ENCODE data around the gene RASAL1.
A peak's percentile ranks its signal among the peaks of the same experiment; 100 is the strongest.

The RASAL1 gene

DNA sequence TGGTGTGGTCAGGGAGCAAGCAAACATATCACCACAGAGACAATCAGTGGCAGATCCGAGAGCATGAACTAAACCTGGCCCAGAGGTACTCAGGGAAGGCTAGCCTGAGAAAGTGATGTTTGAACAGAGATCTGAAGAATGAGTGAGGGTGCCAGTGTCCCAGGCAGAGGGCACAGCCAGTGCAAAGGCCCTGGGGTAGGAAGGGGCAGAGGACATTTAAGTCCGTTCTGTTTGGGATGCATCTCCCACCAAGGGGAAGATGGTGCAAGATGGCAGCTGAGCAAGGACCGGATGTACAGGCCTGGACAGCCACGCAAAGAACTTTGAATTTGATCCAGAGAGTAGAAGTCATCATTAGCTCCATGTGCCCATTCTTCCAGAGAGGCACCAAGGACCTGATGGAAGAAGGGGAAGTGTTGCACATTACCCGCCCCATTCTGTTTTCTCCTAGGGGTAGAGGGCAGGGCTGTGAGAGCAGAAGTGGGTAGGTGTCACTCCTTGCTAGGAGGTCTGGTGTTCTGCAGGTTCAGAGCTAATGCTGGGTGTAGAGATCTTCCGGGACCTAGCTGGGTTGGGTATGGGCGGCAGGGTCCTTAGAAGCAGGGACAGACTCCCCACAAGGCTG, 75.1 kb downstream of the RASAL1 start:
- no peaks in the 10 kb centered on the region for H3K79me2 ChIP-seq (ENCODE audit: low read length)
- H3K4me1 ChIP-seq (ENCODE audit: low read length), result peaks cover 50% of the 10 kb centered on the region
- peak overlapping the region; percentile 32; the same call in 1 of the 2 replicates for H3K4me2 ChIP-seq (ENCODE audit: low read length)
- no peaks in the 10 kb centered on the region for H3K9me3 ChIP-seq (ENCODE audit: insufficient read depth, low read length)
- no peak overlapping the region for H3K9ac ChIP-seq (ENCODE audit: low read length)
- no peaks in the 10 kb centered on the region for H4K20me1 ChIP-seq (ENCODE audit: insufficient read depth, low read length)
- no peak overlapping the region for H2AFZ ChIP-seq (ENCODE audit: low read depth, low read length)
- H3K27ac ChIP-seq (ENCODE audit: low read length), result no peak overlapping the region
- no peaks in the 10 kb centered on the region for H3K27me3 ChIP-seq (ENCODE audit: low read depth, low read length)
- no peak overlapping the region for H3K4me3 ChIP-seq (ENCODE audit: low read length)
- TF ChIP-seq EZH2phosphoT487 (IDR thresholded peaks at IDR 0.05; ENCODE audit: low read depth), result no peak
- TF ChIP-seq, protein P1, sequence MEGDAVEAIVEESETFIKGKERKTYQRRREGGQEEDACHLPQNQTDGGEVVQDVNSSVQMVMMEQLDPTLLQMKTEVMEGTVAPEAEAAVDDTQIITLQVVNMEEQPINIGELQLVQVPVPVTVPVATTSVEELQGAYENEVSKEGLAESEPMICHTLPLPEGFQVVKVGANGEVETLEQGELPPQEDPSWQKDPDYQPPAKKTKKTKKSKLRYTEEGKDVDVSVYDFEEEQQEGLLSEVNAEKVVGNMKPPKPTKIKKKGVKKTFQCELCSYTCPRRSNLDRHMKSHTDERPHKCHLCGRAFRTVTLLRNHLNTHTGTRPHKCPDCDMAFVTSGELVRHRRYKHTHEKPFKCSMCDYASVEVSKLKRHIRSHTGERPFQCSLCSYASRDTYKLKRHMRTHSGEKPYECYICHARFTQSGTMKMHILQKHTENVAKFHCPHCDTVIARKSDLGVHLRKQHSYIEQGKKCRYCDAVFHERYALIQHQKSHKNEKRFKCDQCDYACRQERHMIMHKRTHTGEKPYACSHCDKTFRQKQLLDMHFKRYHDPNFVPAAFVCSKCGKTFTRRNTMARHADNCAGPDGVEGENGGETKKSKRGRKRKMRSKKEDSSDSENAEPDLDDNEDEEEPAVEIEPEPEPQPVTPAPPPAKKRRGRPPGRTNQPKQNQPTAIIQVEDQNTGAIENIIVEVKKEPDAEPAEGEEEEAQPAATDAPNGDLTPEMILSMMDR (IDR thresholded peaks at IDR 0.05; ENCODE audit: low read depth, low read length), result no peak
- H3K36me3 ChIP-seq (replicated peaks; ENCODE audit: low read depth, low read length), result no peaks in the 10 kb centered on the region

DNA sequence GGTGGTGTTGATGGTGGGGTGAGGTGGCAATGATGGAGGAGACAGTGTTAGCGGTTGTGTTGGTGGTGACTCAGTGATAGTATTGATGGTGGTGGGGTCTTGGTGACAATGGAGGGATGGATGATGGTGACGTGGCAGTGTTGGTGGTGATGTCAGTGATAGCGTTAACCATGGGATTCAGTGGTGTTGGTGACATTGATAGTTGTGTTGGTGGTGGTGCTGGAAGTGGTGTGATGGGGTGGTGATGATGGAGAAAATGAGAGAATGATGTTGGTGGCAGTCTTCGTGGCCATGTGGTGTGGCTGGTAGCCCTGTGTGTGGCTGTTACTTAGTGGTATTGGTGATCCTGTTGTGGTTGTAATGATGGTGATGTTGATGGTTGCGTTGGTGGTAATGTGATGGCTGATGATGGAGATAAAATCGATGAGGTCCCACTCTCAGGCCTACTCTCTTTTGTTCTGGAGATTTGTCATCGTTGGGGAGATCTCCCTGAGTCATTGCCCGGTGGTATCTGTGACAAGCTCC, 76.4 kb downstream of the RASAL1 start:
- no peaks in the 10 kb centered on the region for H3K27me3 ChIP-seq (ENCODE audit: low read depth, low read length)
- no peak overlapping the region for H2AFZ ChIP-seq (ENCODE audit: low read depth, low read length)
- H3K27ac ChIP-seq (ENCODE audit: low read length), result no peak overlapping the region
- H3K36me3 ChIP-seq (replicated peaks; ENCODE audit: low read depth, low read length), result no peaks in the 10 kb centered on the region
- peaks cover 46% of the 10 kb centered on the region for H3K4me1 ChIP-seq (ENCODE audit: low read length)
- no peak overlapping the region for H3K9ac ChIP-seq (ENCODE audit: low read length)
- no peaks in the 10 kb centered on the region for H3K9me3 ChIP-seq (ENCODE audit: insufficient read depth, low read length)
- no peak overlapping the region for H3K4me2 ChIP-seq (ENCODE audit: low read length)
- TF ChIP-seq EZH2phosphoT487 (IDR thresholded peaks at IDR 0.05; ENCODE audit: low read depth), result no peak
- TF ChIP-seq, protein P1 (IDR thresholded peaks at IDR 0.05; ENCODE audit: low read depth, low read length), result no peak
- H3K4me3 ChIP-seq (ENCODE audit: low read length), result no peak overlapping the region
- no peaks in the 10 kb centered on the region for H4K20me1 ChIP-seq (ENCODE audit: insufficient read depth, low read length)
- H3K79me2 ChIP-seq (ENCODE audit: low read length), result no peaks in the 10 kb centered on the region

DNA sequence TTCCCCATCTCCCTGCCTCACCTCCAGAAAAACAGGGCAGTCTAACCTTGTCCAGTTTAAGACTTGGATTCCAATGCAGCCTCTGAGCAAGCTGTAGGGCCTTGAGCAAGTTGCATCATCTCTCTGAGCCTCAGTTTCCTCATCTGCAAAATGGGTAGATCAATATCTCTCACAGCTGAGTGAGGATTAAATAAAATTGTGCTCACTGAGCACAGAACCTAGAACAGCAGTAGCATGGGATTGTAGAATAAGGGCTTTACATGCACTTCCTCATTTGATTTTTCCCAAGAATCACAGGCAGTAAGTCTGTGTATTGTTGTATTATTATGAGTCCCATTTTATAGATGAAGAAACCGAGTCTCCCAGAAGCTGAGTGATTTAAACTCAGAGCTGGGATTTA, 77.0 kb downstream of the RASAL1 start:
- Histone ChIP-seq H3K27me3 (ENCODE audit: low read depth, low read length) (no peaks in the 10 kb centered on the region), H3K36me3 (replicated peaks; ENCODE audit: low read depth, low read length) (no peaks in the 10 kb centered on the region), H3K79me2 (ENCODE audit: low read length) (no peaks in the 10 kb centered on the region), H3K9ac (ENCODE audit: low read length) (no peak overlapping the region), H3K27ac (ENCODE audit: low read length) (no peak overlapping the region), H3K4me1 (ENCODE audit: low read length) (peaks cover 40% of the 10 kb centered on the region), H2AFZ (ENCODE audit: low read depth, low read length) (no peak overlapping the region), H4K20me1 (ENCODE audit: insufficient read depth, low read length) (no peaks in the 10 kb centered on the region), H3K9me3 (ENCODE audit: insufficient read depth, low read length) (no peaks in the 10 kb centered on the region), H3K4me2 (ENCODE audit: low read length) (no peak overlapping the region), H3K4me3 (ENCODE audit: low read length) (no peak overlapping the region)
- TF ChIP-seq, protein P1 (IDR thresholded peaks at IDR 0.05; ENCODE audit: low read depth, low read length), result no peak
- TF ChIP-seq EZH2phosphoT487 (IDR thresholded peaks at IDR 0.05; ENCODE audit: low read depth), result no peak

DNA sequence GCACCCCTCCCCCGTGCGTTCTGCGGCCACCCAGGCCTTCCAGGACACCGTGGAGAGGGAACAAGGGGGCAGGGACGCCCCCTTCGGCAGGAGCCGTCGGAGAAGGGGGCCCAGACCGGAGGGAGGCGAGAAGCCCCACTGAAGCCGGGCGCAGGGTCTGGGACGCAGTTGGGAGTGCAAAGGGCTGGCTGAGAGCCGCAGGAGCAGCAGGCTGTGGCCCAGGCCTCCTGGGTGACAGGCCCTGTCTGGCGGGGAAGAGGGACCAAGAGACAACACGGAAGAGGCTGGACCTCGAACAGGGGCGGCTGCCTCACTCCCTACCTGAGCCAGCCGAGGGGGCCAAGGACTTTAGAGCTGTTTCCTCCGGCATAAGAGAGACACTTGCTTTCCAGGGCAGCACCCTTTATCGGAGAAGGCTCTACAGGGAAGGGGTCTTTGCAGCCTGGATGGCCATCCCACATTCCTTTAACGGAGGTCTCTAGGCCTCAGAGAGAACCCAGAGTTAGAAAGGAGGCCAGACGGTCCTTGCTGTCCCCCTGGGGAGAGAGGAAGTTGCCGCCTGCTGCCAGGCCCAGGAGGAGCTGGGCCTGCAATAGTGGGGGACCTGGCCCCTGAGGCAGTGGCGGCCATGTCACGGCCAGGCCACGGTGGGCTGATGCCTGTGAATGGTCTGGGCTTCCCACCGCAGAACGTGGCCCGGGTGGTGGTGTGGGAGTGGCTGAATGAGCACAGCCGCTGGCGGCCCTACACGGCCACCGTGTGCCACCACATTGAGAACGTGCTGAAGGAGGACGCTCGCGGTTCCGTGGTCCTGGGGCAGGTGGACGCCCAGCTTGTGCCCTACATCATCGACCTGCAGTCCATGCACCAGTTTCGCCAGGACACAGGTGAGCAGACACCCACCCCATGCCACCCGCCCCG, 77.7 kb downstream of the RASAL1 start:
- H3K9me3 ChIP-seq (ENCODE audit: insufficient read depth, low read length), result no peaks in the 10 kb centered on the region
- no peak overlapping the region for H3K4me2 ChIP-seq (ENCODE audit: low read length)
- no peak overlapping the region for H3K4me3 ChIP-seq (ENCODE audit: low read length)
- H4K20me1 ChIP-seq (ENCODE audit: insufficient read depth, low read length), result no peaks in the 10 kb centered on the region
- H2AFZ ChIP-seq (ENCODE audit: low read depth, low read length), result no peak overlapping the region
- no peaks in the 10 kb centered on the region for H3K27me3 ChIP-seq (ENCODE audit: low read depth, low read length)
- no peak overlapping the region for H3K9ac ChIP-seq (ENCODE audit: low read length)
- no peak overlapping the region for H3K27ac ChIP-seq (ENCODE audit: low read length)
- TF ChIP-seq EZH2phosphoT487 (IDR thresholded peaks at IDR 0.05; ENCODE audit: low read depth), result no peak
- TF ChIP-seq, protein P1 (IDR thresholded peaks at IDR 0.05; ENCODE audit: low read depth, low read length), result no peak
- H3K36me3 ChIP-seq (replicated peaks; ENCODE audit: low read depth, low read length), result no peaks in the 10 kb centered on the region
- H3K79me2 ChIP-seq (ENCODE audit: low read length), result no peaks in the 10 kb centered on the region
- H3K4me1 ChIP-seq (ENCODE audit: low read length), result peaks cover 33% of the 10 kb centered on the region
